LNCaP clone FGC (cell line): Measurements from ENCODE around the gene IGSF22.
A peak's percentile ranks its signal among the peaks of the same experiment; 100 is the strongest.
"Not testable (repeated sequence)": the region's sequence is repeated elsewhere in the genome, so short reads cannot be mapped to it uniquely, and the experiment has no call there.

Experiments
- DNase-seq: peaks from one replicate; pipeline ENCODE4 v3.0.0-alpha.2; 2011; ENCODE audit warnings: low read depth
- H3K4me3 ChIP-seq: 2 replicates; pipeline ENCODE4 v1.5.1; 2011; ENCODE audit warnings: mild to moderate bottlenecking, low read depth, low read length, control low read depth
- CTCF ChIP-seq: IDR thresholded peaks from 2 replicates; pipeline ENCODE4 v1.5.1; 2012; ENCODE audit warnings: mild to moderate bottlenecking; ENCODE audit not compliant: control insufficient read depth, insufficient read depth; ENCODE audit errors: extremely low read depth

IGSF22 gene

DNA sequence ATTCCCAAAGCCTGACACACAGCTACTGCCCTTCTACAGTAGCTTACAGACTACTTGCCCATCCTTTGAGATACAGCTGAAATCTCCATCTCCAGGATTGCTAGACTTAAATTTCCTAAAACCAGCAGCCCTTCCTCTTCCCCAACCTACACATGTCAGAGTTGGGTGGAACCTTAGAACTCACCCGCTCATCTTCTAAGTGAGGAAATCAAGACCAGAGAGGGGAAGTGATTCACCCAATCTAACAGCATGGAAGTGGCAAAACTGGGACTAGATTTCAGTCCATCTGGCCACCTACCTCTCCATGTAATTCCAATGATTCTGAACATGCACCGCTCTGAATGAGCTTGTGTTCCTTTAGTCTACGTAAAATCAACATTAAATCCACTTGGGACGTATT lies 28.4 kb downstream of the IGSF22 start:
- no peak for TF ChIP-seq CTCF
- DNase-seq = no peak
- H3K4me3 ChIP-seq = no peak overlapping the region

DNA sequence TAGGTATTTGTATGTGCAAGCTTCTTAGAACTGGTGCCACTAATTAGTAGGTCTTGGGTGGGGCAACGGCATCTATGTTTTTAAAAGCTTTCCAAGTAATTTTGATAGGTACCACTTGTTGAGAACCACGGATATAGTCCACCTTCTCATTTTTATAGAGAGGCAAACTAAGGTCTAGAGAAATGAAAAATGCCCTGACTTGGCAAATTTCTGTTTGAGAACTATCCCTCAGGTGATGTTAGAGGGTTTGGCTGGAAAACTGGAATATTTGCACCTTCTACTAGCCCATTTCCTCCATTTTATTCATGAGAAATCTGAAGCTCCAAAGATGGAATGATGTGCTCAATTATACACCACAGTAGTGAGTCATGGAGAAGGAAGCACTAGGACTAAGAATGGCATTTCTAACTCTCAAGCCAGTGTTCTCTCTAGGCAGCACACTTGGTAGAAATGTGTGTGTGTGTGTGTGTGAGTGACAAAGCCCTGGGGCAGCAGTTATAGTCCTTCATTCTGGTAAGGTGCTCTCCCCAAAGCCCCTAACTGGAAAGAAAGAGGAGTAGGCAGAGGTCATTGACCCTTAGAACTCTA lies 29.3 kb downstream of the IGSF22 start:
- no peak for DNase-seq
- H3K4me3 ChIP-seq = no peak overlapping the region
- TF ChIP-seq CTCF = no peak

- peak; percentile 76 for DNase-seq
- TF ChIP-seq CTCF = no peak
- H3K4me3 ChIP-seq = no peak overlapping the region
These were observed 32.8 kb downstream of the IGSF22 start for GRCh38 chr11:18692941-18693760.

GRCh38 chr11:18691467-18692140 lies 34.4 kb downstream of the IGSF22 start:
- not testable (repeated sequence) for DNase-seq, H3K4me3 ChIP-seq

DNA sequence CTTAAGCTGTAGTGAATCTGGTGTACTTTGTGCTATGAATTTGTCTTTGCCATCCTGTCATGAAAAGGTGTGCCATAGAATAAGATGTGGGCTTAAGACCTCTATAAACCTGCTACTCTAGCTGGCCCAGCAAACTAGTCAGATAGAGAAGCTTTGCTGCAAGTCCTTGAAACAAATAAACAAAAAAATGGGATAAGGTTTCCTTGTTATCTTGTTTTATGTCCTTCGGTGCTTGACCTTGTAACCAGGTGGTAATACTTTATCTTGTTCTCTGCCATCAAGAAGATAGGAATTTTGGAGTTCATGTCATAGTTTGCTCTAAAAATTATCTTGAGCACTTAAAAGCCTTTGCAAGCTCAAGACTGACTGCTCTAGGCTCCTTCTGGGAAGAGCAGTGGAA lies 41.7 kb downstream of the IGSF22 start:
- no peak for TF ChIP-seq CTCF
- no peak overlapping the region for H3K4me3 ChIP-seq
- no peak for DNase-seq

DNA sequence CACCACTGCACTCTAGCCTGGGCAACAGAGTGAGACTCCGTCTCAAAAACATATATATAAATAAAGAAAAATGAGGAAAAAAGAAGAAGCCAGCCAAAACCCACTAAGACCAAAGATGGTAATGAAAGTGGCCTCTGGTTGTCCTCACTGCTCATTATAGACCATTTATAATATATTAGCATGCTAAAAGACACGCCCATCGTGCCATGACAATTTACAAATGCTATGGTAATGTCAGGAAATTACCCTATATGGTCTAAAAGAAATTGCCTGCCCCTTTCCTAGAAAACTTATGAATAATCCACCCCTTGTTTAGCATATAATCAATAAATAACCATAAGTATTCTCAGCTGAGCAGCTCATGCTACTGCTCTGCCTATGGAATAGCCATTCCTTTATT lies 43.5 kb downstream of the IGSF22 start:
- TF ChIP-seq CTCF = no peak
- no peak for DNase-seq
- H3K4me3 ChIP-seq = no peak overlapping the region

DNA sequence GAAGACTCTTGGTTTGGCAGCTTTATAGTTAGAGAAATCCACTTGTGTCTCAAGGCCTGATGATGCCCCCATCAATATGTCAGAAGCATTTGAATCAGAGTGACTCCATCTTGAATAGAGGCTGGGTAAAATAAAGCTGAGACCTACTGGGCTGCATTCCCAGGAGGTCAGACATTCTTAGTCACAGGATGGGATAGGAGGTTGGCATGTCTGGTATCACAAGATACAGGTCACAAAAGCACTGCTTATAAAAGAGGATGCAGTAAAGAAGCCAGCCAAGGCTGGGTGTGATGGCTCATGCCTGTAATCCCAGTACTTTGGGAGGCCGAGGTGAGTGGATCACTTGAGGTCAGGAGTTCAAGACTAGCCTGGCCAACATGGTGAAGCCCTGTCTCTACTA lies 44.0 kb downstream of the IGSF22 start:
- DNase-seq = not testable (repeated sequence)

GRCh38 chr11:18677560-18677959 lies 48.4 kb downstream of the IGSF22 start:
- H3K4me3 ChIP-seq = no peak overlapping the region
- TF ChIP-seq CTCF = no peak
- no peak for DNase-seq

More for the DNA sequence above, 44.0 kb downstream of the IGSF22 start:
- not testable (repeated sequence) for H3K4me3 ChIP-seq
